ENCODE measurements around the gene FAM120A. TPM values are rescaled to one million over a fixed set of nuclear protein-coding genes. Genes with fewer than 3 reads are reported as not detected.

Gene FAM120A
- total and polyA plus RNA-seq, 2 of the 13 experiments (the other 11 are each of a cell fraction or from before 2014, with no cell fraction given) = 41.3 to 44.4 TPM

DNA sequence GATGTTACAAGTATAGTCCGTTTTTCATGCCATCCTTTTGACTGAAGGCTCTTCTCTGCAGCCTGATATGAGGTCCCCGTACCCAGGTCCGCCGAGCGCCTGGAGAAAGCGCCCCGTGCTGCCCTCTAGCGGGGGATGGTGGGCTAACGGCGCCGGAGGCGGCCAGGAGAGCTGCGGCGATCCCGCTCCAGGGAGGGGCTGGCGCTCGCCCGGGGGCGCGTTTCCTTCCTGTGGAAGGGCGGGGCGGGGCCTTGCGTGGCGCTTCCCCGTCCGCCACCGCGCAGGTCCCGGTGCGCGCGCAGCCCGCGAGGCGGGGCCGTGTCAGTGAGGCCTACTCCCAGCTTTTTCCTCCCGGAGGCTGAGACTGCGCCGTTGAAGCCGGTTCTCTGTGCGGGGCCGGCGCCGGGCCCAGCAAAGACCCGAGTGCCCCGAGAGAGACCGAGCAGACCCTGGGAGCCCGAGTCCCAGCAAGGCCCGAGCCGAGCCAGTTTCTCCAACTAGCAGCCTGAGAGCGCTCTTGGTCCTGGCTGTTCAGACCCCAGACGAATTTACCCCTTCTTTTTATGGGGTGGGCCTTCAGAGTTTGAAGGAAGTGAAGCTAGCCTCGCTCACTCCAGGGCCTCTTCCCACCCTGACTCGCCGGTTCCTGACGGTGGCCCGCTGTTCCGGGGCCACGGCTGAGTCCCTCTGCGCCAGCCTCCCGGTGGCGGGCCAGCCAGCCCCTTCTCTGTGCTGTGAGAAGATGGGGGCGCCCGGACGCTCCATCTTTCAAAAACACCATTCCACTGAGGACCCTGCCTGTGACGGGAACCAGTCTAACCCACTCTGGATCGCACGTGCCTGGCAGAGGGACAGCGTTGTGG is 115.2 kb downstream of the FAM120A start (continued):
- TF ChIP-seq FOXK1 (CRISPR knock-in tag; IDR thresholded peaks at IDR 0.05; ENCODE audit: borderline replicate concordance, low read depth) = 0 out of 2 replicates have a peak, but pooled peaks have one; percentile 62
- 0 out of 2 replicates have a peak, but pooled peaks have one; percentile 15 for TF ChIP-seq ZNF878 (CRISPR knock-in tag; IDR thresholded peaks at IDR 0.05)
- peak; percentile 45; the same call in 1 of the 2 replicates for TF ChIP-seq ZNF20 (CRISPR knock-in tag; IDR thresholded peaks at IDR 0.05)
- TF ChIP-seq ZNF562 (CRISPR knock-in tag; IDR thresholded peaks at IDR 0.05; ENCODE audit: borderline replicate concordance) = no peak
- TF ChIP-seq POGZ (CRISPR knock-in tag; IDR thresholded peaks at IDR 0.05) = peak; percentile 58; the same call in 1 of the 2 replicates
- no peak for TF ChIP-seq FLYWCH1 (CRISPR knock-in tag; IDR thresholded peaks at IDR 0.05)
- peak; percentile 91 for TF ChIP-seq AGO1 (IDR thresholded peaks at IDR 0.05; ENCODE audit: low read depth, low read length, poor library complexity, severe bottlenecking)
- no peak for TF ChIP-seq SRSF4 (IDR thresholded peaks at IDR 0.05; ENCODE audit: low read depth, low read length, poor library complexity, severe bottlenecking)
- 0 out of 2 replicates have a peak, but pooled peaks have one; percentile 26 for TF ChIP-seq ZNF644 (CRISPR knock-in tag; IDR thresholded peaks at IDR 0.05; ENCODE audit: low read depth)
- TF ChIP-seq ZNF777 (CRISPR knock-in tag; IDR thresholded peaks at IDR 0.05) = no peak; the same call in 1 of the 2 replicates
- TF ChIP-seq, protein P1, sequence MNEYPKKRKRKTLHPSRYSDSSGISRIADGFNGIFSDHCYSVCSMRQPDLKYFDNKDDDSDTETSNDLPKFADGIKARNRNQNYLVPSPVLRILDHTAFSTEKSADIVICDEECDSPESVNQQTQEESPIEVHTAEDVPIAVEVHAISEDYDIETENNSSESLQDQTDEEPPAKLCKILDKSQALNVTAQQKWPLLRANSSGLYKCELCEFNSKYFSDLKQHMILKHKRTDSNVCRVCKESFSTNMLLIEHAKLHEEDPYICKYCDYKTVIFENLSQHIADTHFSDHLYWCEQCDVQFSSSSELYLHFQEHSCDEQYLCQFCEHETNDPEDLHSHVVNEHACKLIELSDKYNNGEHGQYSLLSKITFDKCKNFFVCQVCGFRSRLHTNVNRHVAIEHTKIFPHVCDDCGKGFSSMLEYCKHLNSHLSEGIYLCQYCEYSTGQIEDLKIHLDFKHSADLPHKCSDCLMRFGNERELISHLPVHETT (CRISPR knock-in tag; conservative IDR thresholded peaks at IDR 0.05) = 0 out of 2 replicates have a peak, but pooled peaks have one; percentile 17
- no peak; the same call in 1 of the 2 replicates for TF ChIP-seq NFYB (CRISPR knock-in tag; IDR thresholded peaks at IDR 0.05)
- TF ChIP-seq LCORL (IDR thresholded peaks at IDR 0.05) = no peak
- no peak; the same call in 1 of the 2 replicates for TF ChIP-seq LCORL (CRISPR knock-in tag; IDR thresholded peaks at IDR 0.05)
- TF ChIP-seq RARA (CRISPR knock-in tag; IDR thresholded peaks at IDR 0.05) = 0 out of 2 replicates have a peak, but pooled peaks have one; percentile 13
- TF ChIP-seq, protein P2, sequence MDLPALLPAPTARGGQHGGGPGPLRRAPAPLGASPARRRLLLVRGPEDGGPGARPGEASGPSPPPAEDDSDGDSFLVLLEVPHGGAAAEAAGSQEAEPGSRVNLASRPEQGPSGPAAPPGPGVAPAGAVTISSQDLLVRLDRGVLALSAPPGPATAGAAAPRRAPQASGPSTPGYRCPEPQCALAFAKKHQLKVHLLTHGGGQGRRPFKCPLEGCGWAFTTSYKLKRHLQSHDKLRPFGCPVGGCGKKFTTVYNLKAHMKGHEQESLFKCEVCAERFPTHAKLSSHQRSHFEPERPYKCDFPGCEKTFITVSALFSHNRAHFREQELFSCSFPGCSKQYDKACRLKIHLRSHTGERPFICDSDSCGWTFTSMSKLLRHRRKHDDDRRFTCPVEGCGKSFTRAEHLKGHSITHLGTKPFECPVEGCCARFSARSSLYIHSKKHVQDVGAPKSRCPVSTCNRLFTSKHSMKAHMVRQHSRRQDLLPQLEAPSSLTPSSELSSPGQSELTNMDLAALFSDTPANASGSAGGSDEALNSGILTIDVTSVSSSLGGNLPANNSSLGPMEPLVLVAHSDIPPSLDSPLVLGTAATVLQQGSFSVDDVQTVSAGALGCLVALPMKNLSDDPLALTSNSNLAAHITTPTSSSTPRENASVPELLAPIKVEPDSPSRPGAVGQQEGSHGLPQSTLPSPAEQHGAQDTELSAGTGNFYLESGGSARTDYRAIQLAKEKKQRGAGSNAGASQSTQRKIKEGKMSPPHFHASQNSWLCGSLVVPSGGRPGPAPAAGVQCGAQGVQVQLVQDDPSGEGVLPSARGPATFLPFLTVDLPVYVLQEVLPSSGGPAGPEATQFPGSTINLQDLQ (CRISPR knock-in tag; IDR thresholded peaks at IDR 0.05) = no peak
- no peak for TF ChIP-seq ZNF713 (CRISPR knock-in tag; IDR thresholded peaks at IDR 0.05)
- peak; percentile 91 for TF ChIP-seq ARID2 (CRISPR knock-in tag; IDR thresholded peaks at IDR 0.05; ENCODE audit: borderline replicate concordance)
- TF ChIP-seq ZNF367 (CRISPR knock-in tag; IDR thresholded peaks at IDR 0.05; ENCODE audit: borderline replicate concordance) = peak; percentile 41; the same call in 1 of the 2 replicates
- peak; percentile 98 for TF ChIP-seq RBM22 (optimal IDR thresholded peaks at IDR 0.05; ENCODE audit: low read length)
- TF ChIP-seq ZNF292 (CRISPR knock-in tag; IDR thresholded peaks at IDR 0.05; ENCODE audit: borderline replicate concordance, low read depth) = no peak
- no peak; the same call in none of the 2 replicates for TF ChIP-seq CCDC6 (CRISPR knock-in tag; IDR thresholded peaks at IDR 0.05)

All from HepG2 (cell line).